ENCODE measurements around the gene NAV2.

The NAV2 gene

DNA sequence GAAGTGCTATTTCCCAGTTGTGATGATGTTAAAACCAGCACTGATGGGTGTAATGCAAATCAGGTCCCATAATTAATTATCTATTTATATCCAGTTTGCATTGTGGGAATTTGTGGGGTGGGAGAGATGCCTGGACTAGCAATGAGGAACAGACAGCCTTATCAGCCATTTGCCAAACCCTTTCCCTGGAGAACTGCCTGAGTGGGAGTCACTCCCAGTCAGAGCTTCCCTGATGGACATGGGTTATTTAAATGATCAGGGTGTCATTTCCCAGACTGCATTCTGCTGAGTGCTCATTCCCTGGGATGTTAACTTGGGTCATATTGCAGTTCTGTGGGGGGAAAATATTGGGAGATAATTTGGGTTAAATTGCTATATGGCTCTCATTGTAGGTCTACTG, 168.5 kb downstream of the NAV2 start:
- H3K4me3 ChIP-seq (ENCODE audit: low read depth, low read length): no peak overlapping the region
- DNase-seq (ENCODE audit: low read depth): no peak

DNA sequence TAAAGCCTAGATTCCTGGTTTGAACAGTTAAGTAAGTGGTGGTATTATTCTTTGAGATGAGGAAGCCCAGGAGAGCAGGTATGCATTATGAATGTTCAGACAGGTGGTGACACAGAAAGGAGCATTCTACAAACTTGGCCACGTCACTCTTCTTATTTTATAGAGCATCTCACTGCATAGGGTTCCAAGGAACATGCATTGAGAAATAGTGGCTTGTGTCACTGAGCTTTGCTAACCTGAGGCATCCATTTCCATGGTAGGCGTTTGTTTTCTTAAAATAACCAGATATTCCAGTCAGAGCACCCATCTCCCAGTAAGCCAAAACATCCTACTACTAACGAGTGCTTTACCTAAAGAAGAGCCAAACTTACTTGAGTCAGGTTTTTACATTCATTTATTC, 169.7 kb downstream of the NAV2 start:
- TF ChIP-seq, protein P1, sequence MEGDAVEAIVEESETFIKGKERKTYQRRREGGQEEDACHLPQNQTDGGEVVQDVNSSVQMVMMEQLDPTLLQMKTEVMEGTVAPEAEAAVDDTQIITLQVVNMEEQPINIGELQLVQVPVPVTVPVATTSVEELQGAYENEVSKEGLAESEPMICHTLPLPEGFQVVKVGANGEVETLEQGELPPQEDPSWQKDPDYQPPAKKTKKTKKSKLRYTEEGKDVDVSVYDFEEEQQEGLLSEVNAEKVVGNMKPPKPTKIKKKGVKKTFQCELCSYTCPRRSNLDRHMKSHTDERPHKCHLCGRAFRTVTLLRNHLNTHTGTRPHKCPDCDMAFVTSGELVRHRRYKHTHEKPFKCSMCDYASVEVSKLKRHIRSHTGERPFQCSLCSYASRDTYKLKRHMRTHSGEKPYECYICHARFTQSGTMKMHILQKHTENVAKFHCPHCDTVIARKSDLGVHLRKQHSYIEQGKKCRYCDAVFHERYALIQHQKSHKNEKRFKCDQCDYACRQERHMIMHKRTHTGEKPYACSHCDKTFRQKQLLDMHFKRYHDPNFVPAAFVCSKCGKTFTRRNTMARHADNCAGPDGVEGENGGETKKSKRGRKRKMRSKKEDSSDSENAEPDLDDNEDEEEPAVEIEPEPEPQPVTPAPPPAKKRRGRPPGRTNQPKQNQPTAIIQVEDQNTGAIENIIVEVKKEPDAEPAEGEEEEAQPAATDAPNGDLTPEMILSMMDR (conservative IDR thresholded peaks at IDR 0.05; ENCODE audit: low read depth, low read length): no peak
- no peak for DNase-seq (ENCODE audit: low read depth)
- H3K4me3 ChIP-seq (ENCODE audit: low read depth, low read length): no peak overlapping the region

More for the DNA sequence above, 168.5 kb downstream of the NAV2 start:
- TF ChIP-seq, protein P1 (conservative IDR thresholded peaks at IDR 0.05; ENCODE audit: low read depth, low read length): no peak

DNA sequence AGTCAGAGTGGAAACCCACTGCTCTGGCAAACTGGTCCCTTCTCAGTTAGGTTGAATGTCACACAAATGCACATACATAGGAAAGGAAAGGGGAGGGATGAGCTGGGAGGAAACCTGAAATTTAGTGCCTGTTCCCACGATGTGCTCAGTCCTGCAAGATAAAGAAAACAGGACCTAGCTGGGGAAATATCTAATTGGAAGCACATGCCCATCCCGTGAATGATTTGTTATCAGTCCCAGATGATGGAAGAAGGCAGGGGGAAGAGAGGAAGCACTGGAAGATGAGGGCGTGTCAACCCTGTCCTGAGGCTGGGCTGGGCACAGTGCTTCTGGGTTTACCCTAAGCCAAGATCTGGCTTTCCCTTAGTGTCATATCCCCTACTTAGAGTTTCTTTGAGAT, 173.9 kb downstream of the NAV2 start:
- DNase-seq (ENCODE audit: low read depth): no peak
- no peak overlapping the region for H3K4me3 ChIP-seq (ENCODE audit: low read depth, low read length)
- TF ChIP-seq, protein P1 (conservative IDR thresholded peaks at IDR 0.05; ENCODE audit: low read depth, low read length): no peak

DNA sequence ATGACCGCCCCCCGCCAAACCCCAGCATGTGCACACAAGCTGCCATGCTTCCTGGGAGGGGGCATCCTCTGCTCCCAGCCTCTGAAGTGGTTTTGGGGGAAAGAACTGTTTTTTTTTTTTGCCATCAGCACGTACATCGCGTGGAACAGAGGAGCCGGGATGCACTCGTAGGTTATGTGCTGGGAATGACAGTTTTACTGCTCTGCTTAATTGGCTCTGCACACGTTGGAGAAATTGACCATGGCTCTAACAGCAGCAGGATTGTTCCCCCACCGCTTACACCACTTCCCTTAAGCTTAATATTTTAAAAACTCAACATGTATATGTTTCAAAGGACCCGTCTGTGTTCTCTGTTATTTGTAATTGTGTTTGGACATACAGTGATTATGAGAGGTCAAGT, 175.2 kb downstream of the NAV2 start:
- no peak overlapping the region for H3K4me3 ChIP-seq (ENCODE audit: low read depth, low read length)
- TF ChIP-seq, protein P1 (conservative IDR thresholded peaks at IDR 0.05; ENCODE audit: low read depth, low read length): no peak
- DNase-seq (ENCODE audit: low read depth): no peak

DNA sequence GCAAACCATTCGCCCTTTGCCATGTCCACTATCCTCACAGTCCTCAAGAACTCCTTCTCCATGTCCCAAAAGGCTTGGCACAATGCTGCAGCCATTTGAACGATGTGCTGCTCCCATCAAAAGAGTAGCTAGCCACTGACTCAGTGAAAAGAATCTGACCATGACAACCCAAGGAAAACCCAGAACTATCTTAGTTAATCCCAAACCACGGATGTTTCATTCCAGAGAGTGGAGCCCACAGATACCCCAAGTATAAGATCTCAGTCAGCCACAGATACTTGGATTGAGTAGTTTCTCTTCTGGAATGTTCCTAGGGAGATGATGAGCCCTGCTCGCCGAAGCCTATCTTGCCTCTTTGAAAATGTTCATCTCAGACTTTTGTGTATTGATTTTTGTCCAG, 176.9 kb downstream of the NAV2 start:
- DNase-seq (ENCODE audit: low read depth): peak; percentile 25
- TF ChIP-seq, protein P1 (conservative IDR thresholded peaks at IDR 0.05; ENCODE audit: low read depth, low read length): no peak

DNA sequence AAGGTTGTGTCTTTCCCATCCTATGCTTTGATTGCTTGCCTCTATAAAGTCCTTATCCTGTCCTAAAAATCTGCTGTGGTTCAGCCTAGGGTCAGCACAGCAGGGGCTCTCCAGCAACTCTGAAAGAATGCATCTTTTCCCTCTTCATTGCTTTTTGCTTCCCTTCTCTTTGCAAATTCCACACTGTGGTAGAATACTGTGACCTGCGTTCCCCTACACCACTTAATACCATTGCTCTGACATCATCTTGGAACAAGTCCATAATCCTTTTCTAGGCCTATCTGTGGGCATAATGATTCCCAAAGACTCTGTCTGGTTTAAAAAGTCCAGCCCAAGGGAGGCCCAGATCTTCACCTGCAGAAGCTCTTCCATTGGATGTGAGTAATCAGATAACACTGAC, 177.7 kb downstream of the NAV2 start:
- TF ChIP-seq, protein P1 (conservative IDR thresholded peaks at IDR 0.05; ENCODE audit: low read depth, low read length): no peak
- no peak overlapping the region for H3K4me3 ChIP-seq (ENCODE audit: low read depth, low read length)
- DNase-seq (ENCODE audit: low read depth): peak; percentile 97

More for the DNA sequence above, 176.9 kb downstream of the NAV2 start:
- H3K4me3 ChIP-seq (ENCODE audit: low read depth, low read length): no peak overlapping the region

DNA sequence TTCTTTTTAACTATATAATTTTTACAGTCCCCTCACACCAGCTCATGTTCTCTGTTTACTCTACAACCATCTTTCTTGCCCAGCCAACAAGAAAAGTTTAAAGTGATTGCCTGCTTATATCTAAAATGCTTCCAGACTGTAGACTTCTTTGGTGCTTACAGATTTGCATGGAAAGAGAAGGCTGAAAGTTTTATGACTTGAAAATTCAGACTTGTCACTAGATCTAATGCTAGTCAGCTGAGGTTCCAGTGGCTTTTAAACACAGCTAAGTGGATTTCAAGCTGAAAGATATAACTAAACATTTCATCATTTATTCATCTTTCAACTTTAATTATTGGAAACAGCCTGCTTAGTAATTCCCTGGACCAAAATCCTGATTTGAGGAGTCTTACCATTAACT, 178.4 kb downstream of the NAV2 start:
- DNase-seq (ENCODE audit: low read depth): peak; percentile 16
- TF ChIP-seq, protein P1 (conservative IDR thresholded peaks at IDR 0.05; ENCODE audit: low read depth, low read length): no peak

More for the DNA sequence above, 178.4 kb downstream of the NAV2 start:
- H3K4me3 ChIP-seq (ENCODE audit: low read depth, low read length): no peak overlapping the region
